NCI-H1417 (cell line): ENCODE data around the gene YAE1.
"Not testable (repeated sequence)": the region's sequence is repeated elsewhere in the genome, so short reads cannot be mapped to it uniquely, and the experiment has no call there.

ENCODE experiments used
- DNase-seq, 3 experiments: peaks; one replicate each; lab custom pipeline; 2025; lab: John Stamatoyannopoulos, UW

The YAE1 gene

GRCh38 chr7:39566023-39566921 lies at the start of gene YAE1:
Gene YAE1, plus strand, starts transcription at chr7:39566404. Its CDS starts 15 bp downstream, at chr7:39566419.
- peak; percentile 79 to 96 (median 92) for DNase-seq

GRCh38 chr7:39516498-39516897 lies 49.7 kb upstream of the YAE1 start:
- DNase-seq, result peak in 1 of 3 experiments; percentile 34

- DNase-seq, result no peak
Observed at GRCh38 chr7:39517240-39517639, 49.0 kb upstream of the YAE1 start.

- no peak for DNase-seq
Observed at GRCh38 chr7:39525926-39526325, 40.3 kb upstream of the YAE1 start.

GRCh38 chr7:39526666-39527065 lies 39.5 kb upstream of the YAE1 start:
- DNase-seq, result no peak

- DNase-seq, result no peak
Observed at GRCh38 chr7:39527296-39527695, 38.9 kb upstream of the YAE1 start.

- DNase-seq, result no peak
Observed at GRCh38 chr7:39527951-39528350, 38.3 kb upstream of the YAE1 start.

GRCh38 chr7:39528849-39529248 lies 37.4 kb upstream of the YAE1 start:
- no peak for DNase-seq

- DNase-seq, result no peak
Observed at GRCh38 chr7:39529582-39529981, 36.6 kb upstream of the YAE1 start.

GRCh38 chr7:39530971-39531370 lies 35.2 kb upstream of the YAE1 start:
- no peak for DNase-seq

GRCh38 chr7:39531818-39532217 lies 34.4 kb upstream of the YAE1 start:
- peak in 1 of 3 experiments; percentile 88 for DNase-seq

- DNase-seq, result no peak
Observed at GRCh38 chr7:39532832-39533231, 33.4 kb upstream of the YAE1 start.

- no peak for DNase-seq
Observed at GRCh38 chr7:39534599-39534998, 31.6 kb upstream of the YAE1 start.

GRCh38 chr7:39535064-39535463 lies 31.1 kb upstream of the YAE1 start:
- no peak for DNase-seq

- DNase-seq, result no peak
Observed at GRCh38 chr7:39535720-39536119, 30.5 kb upstream of the YAE1 start.

GRCh38 chr7:39536951-39537350 lies 29.3 kb upstream of the YAE1 start:
- peak in 1 of 3 experiments; percentile 14 for DNase-seq

GRCh38 chr7:39539816-39540215 lies 26.4 kb upstream of the YAE1 start:
- DNase-seq, result no peak

GRCh38 chr7:39540320-39540719 lies 25.9 kb upstream of the YAE1 start:
- DNase-seq, result peak in 2 of 3 experiments; percentile 64 to 83

- no peak for DNase-seq
Observed at GRCh38 chr7:39541511-39541910, 24.7 kb upstream of the YAE1 start.

GRCh38 chr7:39544774-39545173 lies 21.4 kb upstream of the YAE1 start:
- not testable (repeated sequence) for DNase-seq

- no peak for DNase-seq
Observed at GRCh38 chr7:39547336-39547735, 18.9 kb upstream of the YAE1 start.

GRCh38 chr7:39550411-39550810 lies 15.8 kb upstream of the YAE1 start:
- DNase-seq, result no peak

GRCh38 chr7:39553436-39553835 lies 12.8 kb upstream of the YAE1 start:
- DNase-seq, result no peak
